Mucosa of rectum (tissue), 2 donors: ENCODE measurements around the gene RIPK1.
A peak's percentile ranks its signal among the peaks of the same experiment; 100 is the strongest.
"Not testable (repeated sequence)": the region's sequence is repeated elsewhere in the genome, so short reads cannot be mapped to it uniquely, and the experiment has no call there.

Experiments
- H3K27ac ChIP-seq, 2 donors: one replicate each; pipeline ENCODE4 v1.7.0; 2013; ENCODE audit warnings: inconsistent platforms in 2 of 2, low read depth in 2 of 2, low read length in 2 of 2
- H3K27me3 ChIP-seq, 2 donors: one replicate each; pipeline ENCODE4 v1.7.0; 2013; ENCODE audit warnings: low read length in 2 of 2; ENCODE audit not compliant: control insufficient read depth in 2 of 2, insufficient read depth in 2 of 2
- H3K36me3 ChIP-seq, 2 donors: one replicate each; pipeline ENCODE4 v1.7.0; 2013; ENCODE audit warnings: low read length in 2 of 2; ENCODE audit not compliant: control insufficient read depth in 2 of 2, insufficient read depth in 2 of 2
- H3K4me1 ChIP-seq, 2 donors: one replicate each; pipeline ENCODE4 v1.7.0; 2013; ENCODE audit warnings: low read length in 2 of 2, mild to moderate bottlenecking in 1 of 2; ENCODE audit not compliant: control insufficient read depth in 2 of 2, insufficient read depth in 2 of 2
- H3K4me3 ChIP-seq, 2 donors: one replicate each; pipeline ENCODE4 v1.7.0; 2013; ENCODE audit warnings: low read length in 2 of 2
- H3K9ac ChIP-seq, 2 donors: one replicate each; pipeline ENCODE4 v1.7.0; 2013; ENCODE audit warnings: low read length in 2 of 2, low read depth in 1 of 2, mild to moderate bottlenecking in 1 of 2
- H3K9me3 ChIP-seq, 2 donors: one replicate each; pipeline ENCODE4 v1.7.0; 2013; ENCODE audit warnings: low read length in 2 of 2; ENCODE audit not compliant: control insufficient read depth in 2 of 2
- donor health status: healthy.
- donor health status: Normal muscosa, but diverticular disease.

Gene RIPK1

DNA sequence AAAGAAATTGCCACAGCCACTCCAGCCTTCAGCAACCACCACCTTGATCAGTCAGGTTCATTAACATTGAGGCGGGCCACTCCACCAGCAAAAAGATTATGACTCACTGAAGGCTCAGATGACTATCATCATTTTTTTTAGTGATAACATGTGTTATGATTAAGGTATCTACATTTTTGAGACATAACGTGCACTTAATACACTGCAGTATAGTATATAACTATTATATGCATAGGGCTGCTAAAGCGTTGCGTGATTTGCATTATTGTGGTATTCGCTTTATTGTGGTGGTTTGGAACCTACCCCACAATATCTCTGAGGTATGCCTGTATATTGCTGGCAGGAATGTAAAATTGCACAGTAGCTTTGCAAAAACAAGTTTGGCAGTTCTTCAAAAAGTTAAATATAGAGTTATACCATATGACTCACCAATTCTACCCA is 6.8 kb upstream of the RIPK1 start:
- Histone ChIP-seq H3K27me3 (no peaks in the 10 kb centered on the region), H3K9ac (no peak overlapping the region), H3K36me3 (no peaks in the 10 kb centered on the region), H3K9me3 (no peaks in the 10 kb centered on the region), H3K4me3 (no peak overlapping the region), H3K4me1 (peaks cover 3 to 4% of the 10 kb centered on the region in 2 donors), H3K27ac (no peak overlapping the region)

DNA sequence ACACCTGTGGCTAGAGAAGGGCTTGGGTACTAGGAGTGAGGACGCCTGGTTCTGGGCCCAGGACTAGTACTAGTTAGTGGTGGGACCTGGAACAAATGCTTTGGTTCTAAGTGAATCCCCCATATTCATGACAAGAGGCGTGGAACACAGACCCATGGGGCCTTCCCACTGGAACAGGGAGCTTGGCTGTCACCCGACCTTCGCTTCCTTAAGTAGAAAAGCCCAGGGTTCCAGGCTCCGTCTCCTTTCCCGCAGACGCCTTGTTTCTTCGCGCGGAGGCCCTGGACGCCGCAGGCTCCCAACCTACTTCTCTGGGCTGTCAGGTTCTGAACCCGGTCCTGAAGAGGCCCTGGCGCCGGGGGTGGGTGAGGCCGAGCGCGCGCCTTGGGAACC is 5.0 kb upstream of the RIPK1 start:
- peak overlapping the region; percentile 96 to 98 for H3K27ac ChIP-seq
- peak overlapping the region; percentile 87 to 94 for H3K4me3 ChIP-seq
- H3K9me3 ChIP-seq, H3K4me1 ChIP-seq, H3K27me3 ChIP-seq, H3K36me3 ChIP-seq: not testable (repeated sequence)
- H3K9ac ChIP-seq: peak overlapping the region in 1 of 2 donors; percentile 99

DNA sequence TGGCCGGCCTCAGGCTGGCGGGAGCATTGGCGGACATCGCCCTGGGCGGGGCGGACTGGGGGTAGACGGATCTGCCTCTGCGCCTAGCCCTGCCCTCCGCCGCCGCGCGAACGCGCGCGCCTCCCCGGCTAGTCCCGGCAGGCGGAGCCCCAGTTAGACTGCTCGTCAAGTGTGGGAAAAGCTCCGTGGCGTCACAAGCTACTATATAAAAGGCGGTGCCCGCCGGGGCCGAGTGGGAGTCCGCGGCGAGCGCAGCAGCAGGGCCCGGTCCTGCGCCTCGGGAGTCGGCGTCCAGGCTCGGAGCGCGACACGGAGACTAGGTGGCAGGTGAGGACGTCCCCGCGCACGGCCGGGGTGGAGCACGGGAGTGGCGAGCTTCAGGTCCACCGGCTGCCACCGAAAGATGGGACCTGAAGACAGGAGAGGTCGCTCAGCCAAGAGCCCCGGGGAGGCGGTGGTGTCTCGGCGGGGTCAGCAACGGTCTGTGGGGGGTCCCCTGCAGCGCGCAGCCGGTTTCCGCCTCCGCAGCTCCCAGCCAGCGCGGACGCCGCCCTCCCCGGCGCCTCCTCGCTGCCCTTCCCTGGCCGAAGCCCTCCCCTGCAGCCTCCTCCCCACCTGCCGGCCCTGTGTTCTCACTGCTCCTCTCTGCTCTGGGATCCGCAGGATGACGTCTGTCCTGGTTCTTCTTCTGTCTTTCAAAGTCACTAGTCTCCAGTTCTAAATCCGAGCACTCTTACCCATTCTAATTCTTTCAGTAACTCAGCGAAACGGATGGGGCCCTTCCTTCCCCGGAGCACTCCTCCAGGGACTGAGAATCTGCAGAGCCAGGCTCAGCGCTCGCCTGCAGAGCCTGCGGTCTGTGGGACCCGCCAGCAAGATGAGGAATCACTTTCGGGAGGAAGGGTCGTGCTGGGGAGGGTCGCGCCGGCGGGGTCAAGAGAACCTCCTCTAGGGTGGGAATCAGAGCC is 4.3 kb upstream of the RIPK1 start:
- Histone ChIP-seq H3K4me1 (peaks cover 4 to 6% of the 10 kb centered on the region in 2 donors), H3K9ac (peak overlapping the region; percentile 90 to 99), H3K27me3 (no peaks in the 10 kb centered on the region), H3K9me3 (no peaks in the 10 kb centered on the region), H3K27ac (peak overlapping the region; percentile 96 to 98), H3K36me3 (no peaks in the 10 kb centered on the region), H3K4me3 (peak overlapping the region; percentile 87 to 94)

DNA sequence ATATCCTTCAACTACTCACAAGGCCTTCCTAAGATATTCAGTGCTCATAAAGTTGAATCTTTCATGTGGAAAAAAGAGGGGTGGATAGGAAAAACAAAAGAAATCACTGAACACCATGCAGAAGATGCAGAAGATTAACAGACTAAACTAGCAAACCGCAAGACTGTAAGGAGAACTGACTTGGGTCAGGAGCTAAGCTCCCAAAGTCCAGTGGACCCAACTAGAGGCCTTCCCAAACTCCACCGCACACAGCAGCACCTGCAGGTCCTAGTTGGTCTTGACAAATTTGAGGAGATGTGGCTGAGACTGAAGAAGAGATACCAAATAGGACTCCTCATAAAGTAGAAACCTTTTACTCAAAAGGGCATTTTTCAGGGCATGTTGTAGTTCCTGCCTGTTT is 3.3 kb downstream of the RIPK1 start:
- Histone ChIP-seq H3K9me3 (no peaks in the 10 kb centered on the region), H3K9ac (no peak overlapping the region), H3K36me3 (peaks cover 0 to 4% of the 10 kb centered on the region in 2 donors), H3K4me3 (no peak overlapping the region), H3K27ac (no peak overlapping the region), H3K4me1 (peaks cover 15 to 16% of the 10 kb centered on the region in 2 donors), H3K27me3 (no peaks in the 10 kb centered on the region)

DNA sequence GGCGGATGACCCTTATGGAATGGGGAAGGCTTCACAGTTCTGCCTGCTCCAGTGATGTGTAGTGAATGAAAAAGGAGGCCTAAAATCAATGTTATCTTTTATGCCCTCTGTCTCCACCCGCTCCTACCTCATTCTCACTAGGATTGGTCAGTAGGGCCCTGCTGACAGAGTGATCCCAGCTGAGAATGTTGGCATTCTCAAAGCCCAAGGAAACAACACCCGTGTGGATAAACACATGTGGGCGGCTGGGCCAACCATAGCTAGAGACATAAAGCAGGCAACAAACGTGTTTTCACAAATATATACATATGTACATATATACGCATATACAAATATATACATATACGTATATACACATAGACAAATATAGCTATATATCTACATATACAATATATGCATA is 4.5 kb downstream of the RIPK1 start:
- Histone ChIP-seq H3K27me3 (no peaks in the 10 kb centered on the region), H3K4me1 (peaks cover 12 to 16% of the 10 kb centered on the region in 2 donors), H3K4me3 (no peak overlapping the region), H3K9me3 (no peaks in the 10 kb centered on the region), H3K36me3 (peaks cover 9 to 16% of the 10 kb centered on the region in 2 donors), H3K27ac (no peak overlapping the region), H3K9ac (no peak overlapping the region)

DNA sequence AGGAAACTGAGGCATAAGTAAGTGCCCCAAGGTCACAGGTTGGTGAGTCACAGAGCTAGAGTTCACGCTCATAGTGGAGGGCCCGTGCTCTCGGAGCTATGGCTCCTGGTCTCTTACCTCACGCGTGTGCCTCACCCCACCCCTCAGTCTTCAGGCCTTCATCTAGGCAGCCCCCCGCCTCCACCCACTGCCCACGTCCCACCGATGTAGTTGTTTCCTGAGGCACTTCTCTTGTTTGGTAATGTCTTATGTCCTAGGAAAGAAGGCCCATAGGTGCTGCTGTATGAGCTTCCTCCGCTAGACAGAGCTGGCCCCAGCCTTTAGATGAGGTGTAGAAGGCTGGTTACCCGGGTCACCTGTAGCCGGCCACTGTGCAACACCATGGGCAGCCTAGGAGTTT is 5.1 kb downstream of the RIPK1 start:
- Histone ChIP-seq H3K4me1 (peaks cover 12 to 16% of the 10 kb centered on the region in 2 donors), H3K36me3 (peaks cover 14 to 22% of the 10 kb centered on the region in 2 donors), H3K27ac (no peak overlapping the region), H3K27me3 (no peaks in the 10 kb centered on the region), H3K4me3 (no peak overlapping the region), H3K9me3 (no peaks in the 10 kb centered on the region), H3K9ac (no peak overlapping the region)

DNA sequence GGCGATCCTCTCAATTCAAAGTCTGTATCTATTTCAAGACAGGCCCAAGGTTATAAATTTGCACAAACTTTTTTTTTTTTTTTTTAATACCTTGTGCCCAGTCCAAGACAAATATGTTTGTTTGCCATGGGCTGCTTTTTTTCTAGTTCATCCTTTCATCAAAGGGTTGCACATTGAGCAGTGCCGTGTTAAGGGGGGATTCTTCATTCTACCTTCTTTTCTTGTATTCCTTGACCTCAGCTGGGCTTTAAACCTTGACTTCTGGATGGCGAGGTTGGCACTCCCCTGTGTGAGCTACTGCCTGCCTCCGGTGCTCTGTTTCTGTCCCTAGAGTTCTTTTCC is 7.4 kb downstream of the RIPK1 start:
- H3K36me3 ChIP-seq: peaks cover 27 to 44% of the 10 kb centered on the region in 2 donors
- no peaks in the 10 kb centered on the region for H3K27me3 ChIP-seq
- H3K9me3 ChIP-seq: no peaks in the 10 kb centered on the region
- H3K9ac ChIP-seq: peak overlapping the region in 1 of 2 donors; percentile 10
- peaks cover 2 to 4% of the 10 kb centered on the region in 2 donors for H3K4me1 ChIP-seq
- H3K27ac ChIP-seq: no peak overlapping the region
- no peak overlapping the region for H3K4me3 ChIP-seq

DNA sequence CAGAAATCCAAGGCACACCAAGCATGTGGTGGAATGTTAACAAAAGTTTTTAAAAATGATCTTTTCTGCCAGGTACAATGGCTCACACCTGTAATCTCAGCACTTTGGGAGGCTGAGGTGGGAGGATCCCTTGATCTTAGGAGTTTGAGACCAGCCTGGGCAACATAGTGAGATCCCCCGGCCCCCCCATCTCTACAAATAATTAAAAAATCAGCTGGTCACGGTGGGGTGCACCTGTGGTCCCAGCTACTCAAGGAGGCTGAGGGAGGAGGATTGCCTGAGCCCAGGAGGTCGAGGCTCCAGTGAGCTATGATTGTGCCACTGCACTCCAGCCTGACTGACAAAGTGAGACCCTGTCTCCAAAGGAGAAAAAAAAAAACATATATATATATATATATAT is 8.0 kb downstream of the RIPK1 start:
- no peak overlapping the region for H3K27ac ChIP-seq
- H3K4me1 ChIP-seq: peaks cover 2 to 4% of the 10 kb centered on the region in 2 donors
- H3K36me3 ChIP-seq: peaks cover 33 to 46% of the 10 kb centered on the region in 2 donors
- H3K9ac ChIP-seq: no peak overlapping the region
- H3K27me3 ChIP-seq: no peaks in the 10 kb centered on the region
- H3K4me3 ChIP-seq: no peak overlapping the region
- H3K9me3 ChIP-seq: no peaks in the 10 kb centered on the region

DNA sequence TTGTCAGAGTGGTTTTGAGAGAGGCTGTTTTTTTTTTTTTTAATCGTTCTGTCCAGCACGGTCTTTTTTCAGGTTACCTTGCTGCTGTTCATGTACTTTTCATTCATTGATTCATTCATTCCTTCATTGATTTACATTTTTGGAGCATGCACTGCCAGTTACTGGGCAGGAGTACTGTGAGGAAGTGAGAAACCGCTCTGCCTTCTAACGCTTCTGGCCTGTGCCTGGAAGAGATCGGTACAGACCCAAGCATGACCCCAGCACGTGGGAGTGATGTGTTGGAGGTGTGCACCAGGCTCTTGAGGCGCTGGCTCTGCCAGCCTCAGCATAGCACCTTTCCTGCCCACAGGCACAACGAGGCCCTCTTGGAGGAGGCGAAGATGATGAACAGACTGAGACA is 9.1 kb downstream of the RIPK1 start:
- H3K9me3 ChIP-seq: no peaks in the 10 kb centered on the region
- peaks cover 39 to 53% of the 10 kb centered on the region in 2 donors for H3K36me3 ChIP-seq
- no peak overlapping the region for H3K9ac ChIP-seq
- peaks cover 2 to 4% of the 10 kb centered on the region in 2 donors for H3K4me1 ChIP-seq
- no peak overlapping the region for H3K4me3 ChIP-seq
- H3K27ac ChIP-seq: no peak overlapping the region
- H3K27me3 ChIP-seq: no peaks in the 10 kb centered on the region

DNA sequence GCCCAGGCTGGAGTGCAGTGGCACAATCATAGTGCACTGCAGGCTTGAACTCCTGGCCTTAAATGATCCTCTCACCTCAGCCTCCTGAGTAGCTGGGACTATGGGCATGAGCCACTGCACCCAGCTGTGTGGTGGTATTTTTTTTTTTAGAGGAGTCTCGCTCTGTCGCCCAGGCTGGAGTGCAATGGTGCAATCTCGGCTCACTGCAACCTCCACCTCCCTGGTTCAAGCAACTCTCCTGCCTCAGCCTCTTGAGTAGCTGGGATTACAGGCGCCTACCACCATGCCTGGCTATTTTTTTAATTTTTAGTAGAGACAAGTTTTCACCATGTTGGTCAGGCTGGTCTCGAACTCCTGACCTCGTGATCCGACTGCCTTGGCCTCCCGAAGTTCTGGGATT is 10.7 kb downstream of the RIPK1 start:
- H3K36me3 ChIP-seq: peaks cover 54 to 69% of the 10 kb centered on the region in 2 donors
- H3K4me3 ChIP-seq, H3K4me1 ChIP-seq, H3K9me3 ChIP-seq, H3K27me3 ChIP-seq, H3K9ac ChIP-seq, H3K27ac ChIP-seq: not testable (repeated sequence)
